Subcutaneous abdominal adipose tissue (tissue), 5 donors: ENCODE results near the gene DSCAML1.

Experiments
- H3K27ac ChIP-seq: one replicate; pipeline ENCODE4 v1.7.0; 2013; ENCODE audit warnings: low read depth, mild to moderate bottlenecking, inconsistent platforms, low read length, moderate library complexity
- H3K27me3 ChIP-seq, 5 donors: one replicate each; pipeline ENCODE4 v1.7.0; 2013; ENCODE audit warnings: low read length in 5 of 5, inconsistent platforms in 1 of 5; ENCODE audit not compliant: control insufficient read depth in 5 of 5, insufficient read depth in 4 of 5
- H3K36me3 ChIP-seq, 5 donors: one replicate each; pipeline ENCODE4 v1.7.0; 2013; ENCODE audit warnings: low read length in 5 of 5; ENCODE audit not compliant: control insufficient read depth in 5 of 5, insufficient read depth in 5 of 5
- H3K4me1 ChIP-seq, 5 donors: one replicate each; pipeline ENCODE4 v1.7.0; 2013; ENCODE audit warnings: low read length in 5 of 5, mild to moderate bottlenecking in 3 of 5, moderate library complexity in 1 of 5; ENCODE audit not compliant: control insufficient read depth in 5 of 5, insufficient read depth in 5 of 5
- H3K4me3 ChIP-seq, 5 donors: one replicate each; pipeline ENCODE4 v1.7.0; 2013; ENCODE audit warnings: low read length in 5 of 5, low read depth in 1 of 5
- H3K9ac ChIP-seq, 5 donors: one replicate each; pipeline ENCODE4 v1.7.0; 2013; ENCODE audit warnings: low read length in 5 of 5, mild to moderate bottlenecking in 4 of 5, moderate library complexity in 3 of 5
- H3K9me3 ChIP-seq, 5 donors: one replicate each; pipeline ENCODE4 v1.7.0; 2013; ENCODE audit warnings: low read length in 5 of 5; ENCODE audit not compliant: control insufficient read depth in 5 of 5
- donor health status: healthy.
- donor health status: healthy.
- donor health status: healthy.
- donor health status: healthy.
- donor health status: healthy.

Gene DSCAML1

DNA sequence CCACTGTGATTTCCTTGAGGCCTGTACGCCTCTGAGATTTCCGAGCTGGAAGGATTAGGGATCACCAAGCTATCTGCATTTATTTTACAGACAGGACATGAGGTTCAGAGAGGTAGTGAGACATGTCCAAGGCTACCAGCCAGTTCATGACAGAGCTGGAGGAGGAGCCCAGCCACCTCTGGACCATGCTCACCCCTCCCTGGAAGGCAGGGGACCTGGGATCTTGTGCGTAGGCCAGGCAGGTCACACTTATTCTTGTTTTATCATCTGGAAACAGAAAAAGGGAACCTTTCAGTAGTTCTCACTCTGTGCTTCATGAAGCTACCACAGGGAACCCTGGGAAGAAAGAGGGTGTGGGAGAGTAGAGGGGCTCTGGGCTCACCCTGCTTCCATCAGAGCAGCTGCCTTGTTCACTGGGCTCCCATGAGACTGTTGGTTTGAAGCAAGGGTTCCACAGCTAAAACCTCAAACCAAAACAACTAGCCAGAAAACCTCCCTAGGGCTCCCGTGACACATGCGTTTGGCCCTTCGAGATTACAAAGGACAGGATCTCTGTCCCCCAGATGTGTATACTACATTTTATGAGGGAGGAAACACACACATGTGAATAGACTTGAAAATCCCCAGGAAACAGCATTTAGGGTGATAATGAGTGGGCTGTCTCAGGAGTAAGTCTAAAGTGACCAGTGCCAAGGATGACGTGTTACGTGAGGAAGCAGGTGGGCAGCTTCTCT is 106.4 kb downstream of the DSCAML1 start:
- no peaks in the 10 kb centered on the region for H3K9me3 ChIP-seq
- H3K4me3 ChIP-seq = no peak overlapping the region
- no peaks in the 10 kb centered on the region for H3K36me3 ChIP-seq
- H3K27ac ChIP-seq = no peak overlapping the region
- H3K4me1 ChIP-seq = no peaks in the 10 kb centered on the region
- peaks cover 0 to 5% (median 0%) of the 10 kb centered on the region in 5 donors for H3K27me3 ChIP-seq
- no peak overlapping the region for H3K9ac ChIP-seq

DNA sequence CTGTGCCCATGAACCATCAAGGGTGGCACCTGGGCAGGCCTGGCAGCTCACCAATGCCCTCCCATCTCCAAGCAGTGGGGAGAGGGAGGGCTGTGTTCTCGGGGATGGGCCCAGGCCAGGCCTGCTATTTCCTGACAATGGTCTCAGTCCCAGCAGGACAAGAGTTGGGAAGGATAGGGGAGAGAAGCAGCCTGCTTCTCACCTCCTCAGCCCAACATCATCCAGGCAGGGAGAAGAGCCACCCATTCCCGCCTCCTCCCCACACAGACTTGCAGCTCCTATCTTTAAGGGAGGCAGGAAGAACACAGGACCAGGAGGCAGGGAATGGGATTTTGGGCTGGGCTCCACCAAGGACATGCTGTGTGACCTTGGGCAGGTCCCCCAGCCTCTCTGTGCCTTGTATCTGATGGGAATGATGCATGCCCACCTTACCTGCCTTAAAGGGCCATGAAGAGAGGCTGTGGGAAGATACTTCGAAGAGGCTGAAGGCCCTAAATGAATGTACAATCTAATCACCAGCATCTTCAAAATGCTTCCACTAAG is 108.7 kb downstream of the DSCAML1 start:
- Histone ChIP-seq H3K4me3 (no peak overlapping the region), H3K36me3 (no peaks in the 10 kb centered on the region), H3K4me1 (no peaks in the 10 kb centered on the region), H3K9me3 (no peaks in the 10 kb centered on the region), H3K27ac (no peak overlapping the region), H3K27me3 (peaks cover 0 to 5% (median 0%) of the 10 kb centered on the region in 5 donors), H3K9ac (no peak overlapping the region)

DNA sequence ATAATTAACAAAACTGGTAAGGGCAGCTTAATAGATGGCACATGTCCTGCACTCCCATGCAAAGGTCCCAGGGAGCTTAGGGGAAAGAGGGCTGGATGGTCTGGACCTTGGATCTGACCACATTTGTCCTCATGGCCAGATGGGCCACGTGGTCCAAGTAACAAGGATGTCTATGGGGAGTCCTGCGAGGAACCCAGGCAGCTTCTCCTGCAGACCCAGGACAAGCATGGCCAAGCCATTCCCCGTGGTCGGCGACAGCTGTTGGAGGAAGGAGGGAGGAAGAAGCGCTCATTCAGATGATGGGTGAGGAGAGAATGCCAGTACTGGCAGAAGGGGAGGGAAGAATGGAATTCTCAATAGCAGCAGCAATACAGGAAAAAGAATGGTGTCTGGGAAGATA is 109.2 kb downstream of the DSCAML1 start:
- Histone ChIP-seq H3K4me3 (no peak overlapping the region), H3K9me3 (no peaks in the 10 kb centered on the region), H3K4me1 (no peaks in the 10 kb centered on the region), H3K27me3 (peaks cover 0 to 5% (median 0%) of the 10 kb centered on the region in 5 donors), H3K27ac (no peak overlapping the region), H3K36me3 (no peaks in the 10 kb centered on the region), H3K9ac (no peak overlapping the region)

DNA sequence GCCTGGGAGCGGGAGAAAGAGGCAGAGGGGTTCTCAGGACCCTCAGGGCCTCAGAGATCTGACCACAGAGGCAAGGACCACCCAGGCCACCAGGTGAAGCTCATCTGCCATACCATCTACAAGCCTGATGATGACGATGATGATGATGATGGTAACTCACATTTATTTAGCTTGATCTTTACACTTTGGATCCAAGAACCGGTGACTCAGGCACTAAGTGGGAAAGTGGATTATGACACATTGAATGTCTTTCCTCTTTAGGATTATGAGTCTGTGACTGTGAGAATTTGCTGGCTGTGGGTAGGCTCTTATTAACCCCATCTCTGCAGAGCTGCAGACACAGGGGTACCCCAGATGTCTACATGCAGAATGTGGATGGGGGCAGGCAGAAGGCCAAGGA is 110.3 kb downstream of the DSCAML1 start:
- Histone ChIP-seq H3K27ac (no peak overlapping the region), H3K9me3 (no peaks in the 10 kb centered on the region), H3K4me3 (no peak overlapping the region), H3K9ac (no peak overlapping the region), H3K4me1 (no peaks in the 10 kb centered on the region), H3K36me3 (no peaks in the 10 kb centered on the region), H3K27me3 (peaks cover 0 to 5% (median 0%) of the 10 kb centered on the region in 5 donors)

DNA sequence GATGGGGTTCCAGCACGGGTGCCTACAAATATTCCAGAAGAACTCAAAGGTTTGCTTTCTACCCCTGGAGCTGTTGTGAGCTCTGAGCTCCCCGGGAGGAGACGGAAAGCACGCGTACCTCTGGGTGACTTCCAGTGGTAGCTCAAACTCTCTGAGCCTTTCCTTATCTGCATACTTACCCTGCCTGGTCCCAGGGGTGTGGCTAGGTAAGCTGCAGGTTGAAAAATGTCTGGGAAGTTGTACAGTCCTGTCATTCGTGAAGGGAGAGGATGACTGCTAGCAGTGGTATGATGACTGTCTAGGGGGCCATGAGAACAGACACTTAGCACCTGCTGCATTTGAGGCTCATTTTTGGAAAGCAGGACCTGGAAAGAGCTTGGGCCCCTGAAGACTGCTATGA is 111.5 kb downstream of the DSCAML1 start:
- Histone ChIP-seq H3K36me3 (no peaks in the 10 kb centered on the region), H3K4me3 (no peak overlapping the region)

DNA sequence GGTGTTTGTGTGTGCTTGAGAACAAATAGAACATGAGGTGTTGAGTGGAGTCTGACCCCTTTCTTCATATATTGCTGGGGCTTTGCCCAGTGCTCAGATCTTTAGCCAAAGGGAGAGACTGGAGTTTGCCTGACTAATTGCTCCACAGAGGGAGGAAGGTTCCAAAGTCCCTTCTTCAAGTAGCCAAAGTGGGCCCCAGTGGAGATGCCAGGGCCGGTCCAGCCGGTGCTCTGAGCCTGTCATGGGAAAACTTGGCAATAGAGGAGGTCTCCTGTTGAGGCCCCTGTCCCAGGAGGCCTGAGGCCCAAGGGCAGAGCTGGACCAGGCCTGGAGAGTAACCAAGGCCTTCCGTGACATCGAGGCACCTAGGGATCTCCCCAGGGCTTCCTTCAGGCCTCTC is 112.3 kb downstream of the DSCAML1 start:
- H3K4me1 ChIP-seq = no peaks in the 10 kb centered on the region
- no peak overlapping the region for H3K27ac ChIP-seq
- no peak overlapping the region for H3K4me3 ChIP-seq
- no peak overlapping the region for H3K9ac ChIP-seq
- H3K9me3 ChIP-seq = no peaks in the 10 kb centered on the region
- peaks cover 0 to 11% (median 0%) of the 10 kb centered on the region in 5 donors for H3K27me3 ChIP-seq
- H3K36me3 ChIP-seq = no peaks in the 10 kb centered on the region

More for the DNA sequence above, 111.5 kb downstream of the DSCAML1 start:
- Histone ChIP-seq H3K27me3 (peaks cover 0 to 6% (median 0%) of the 10 kb centered on the region in 5 donors), H3K4me1 (no peaks in the 10 kb centered on the region), H3K9me3 (no peaks in the 10 kb centered on the region), H3K27ac (no peak overlapping the region), H3K9ac (no peak overlapping the region)

DNA sequence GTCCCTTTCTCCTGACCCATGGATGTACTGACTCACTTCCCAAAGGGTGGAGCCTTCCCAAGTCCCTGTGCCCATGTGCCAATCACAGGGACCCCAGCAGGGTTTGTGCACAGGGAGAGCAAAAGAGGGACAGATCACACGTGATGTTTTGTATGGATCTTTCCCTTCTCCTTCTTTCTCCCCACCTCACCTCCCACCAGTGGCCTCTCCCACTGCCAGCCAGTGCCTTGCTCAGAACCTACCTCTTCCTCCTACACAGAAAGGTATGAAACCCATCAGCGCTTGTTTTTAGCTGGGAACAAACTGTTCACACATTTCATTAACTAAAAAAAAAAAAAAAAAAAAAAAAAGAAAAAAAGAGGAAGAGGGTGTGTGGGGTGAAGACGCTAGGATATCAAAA is 112.9 kb downstream of the DSCAML1 start:
- Histone ChIP-seq H3K4me1 (no peaks in the 10 kb centered on the region), H3K27me3 (peaks cover 0 to 11% (median 0%) of the 10 kb centered on the region in 5 donors), H3K27ac (no peak overlapping the region), H3K9ac (no peak overlapping the region), H3K9me3 (no peaks in the 10 kb centered on the region), H3K36me3 (no peaks in the 10 kb centered on the region), H3K4me3 (no peak overlapping the region)

DNA sequence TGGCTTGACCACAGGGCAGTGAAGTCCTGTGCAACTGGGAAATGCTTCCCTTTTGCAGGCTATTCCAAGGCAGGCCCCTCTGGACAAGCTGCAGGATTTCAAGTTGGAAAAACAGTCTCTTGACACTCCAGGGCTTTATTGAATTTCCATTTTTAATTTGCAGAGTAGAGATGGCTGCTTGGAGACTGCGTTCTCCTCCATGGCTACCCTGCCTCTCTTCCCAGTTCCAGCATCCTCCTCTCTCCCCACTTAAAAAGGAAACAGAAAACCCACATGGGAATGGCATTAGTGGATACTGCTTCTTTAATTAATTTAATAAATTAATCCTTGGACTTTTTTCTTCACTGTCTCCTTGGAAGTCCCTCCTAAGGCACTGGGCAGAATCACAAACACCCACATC is 115.6 kb downstream of the DSCAML1 start:
- H3K27ac ChIP-seq = no peak overlapping the region
- peaks cover 0 to 3% (median 0%) of the 10 kb centered on the region in 5 donors for H3K4me1 ChIP-seq
- no peak overlapping the region for H3K9ac ChIP-seq

DNA sequence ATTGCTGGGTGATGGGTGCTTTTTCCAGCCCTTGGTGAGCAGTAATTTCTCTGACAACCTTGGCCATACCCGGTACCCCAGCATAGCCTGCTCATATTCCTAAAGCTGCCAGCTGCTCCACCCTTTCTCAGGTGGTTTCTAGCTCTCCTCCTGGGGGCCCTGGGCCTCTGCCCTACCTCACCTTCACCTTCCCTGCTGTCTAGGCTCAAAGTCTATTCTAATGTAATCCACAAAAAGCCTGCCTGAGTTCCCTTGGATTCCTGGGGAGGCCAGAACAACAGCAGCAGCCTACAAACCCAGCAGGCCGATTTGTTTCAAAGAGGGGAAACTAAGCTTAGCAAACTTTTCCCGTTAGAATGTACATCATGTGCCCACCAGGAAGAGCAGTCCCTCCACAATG is 117.6 kb downstream of the DSCAML1 start:
- H3K27ac ChIP-seq = no peak overlapping the region
- no peak overlapping the region for H3K9ac ChIP-seq
- H3K4me1 ChIP-seq = peaks cover 0 to 3% (median 0%) of the 10 kb centered on the region in 5 donors
- no peaks in the 10 kb centered on the region for H3K36me3 ChIP-seq
- H3K4me3 ChIP-seq = no peak overlapping the region
- peaks cover 0 to 18% (median 3%) of the 10 kb centered on the region in 5 donors for H3K27me3 ChIP-seq
- no peaks in the 10 kb centered on the region for H3K9me3 ChIP-seq

More for the DNA sequence above, 115.6 kb downstream of the DSCAML1 start:
- Histone ChIP-seq H3K36me3 (no peaks in the 10 kb centered on the region), H3K9me3 (no peaks in the 10 kb centered on the region), H3K4me3 (no peak overlapping the region), H3K27me3 (peaks cover 0 to 16% (median 2%) of the 10 kb centered on the region in 5 donors)

DNA sequence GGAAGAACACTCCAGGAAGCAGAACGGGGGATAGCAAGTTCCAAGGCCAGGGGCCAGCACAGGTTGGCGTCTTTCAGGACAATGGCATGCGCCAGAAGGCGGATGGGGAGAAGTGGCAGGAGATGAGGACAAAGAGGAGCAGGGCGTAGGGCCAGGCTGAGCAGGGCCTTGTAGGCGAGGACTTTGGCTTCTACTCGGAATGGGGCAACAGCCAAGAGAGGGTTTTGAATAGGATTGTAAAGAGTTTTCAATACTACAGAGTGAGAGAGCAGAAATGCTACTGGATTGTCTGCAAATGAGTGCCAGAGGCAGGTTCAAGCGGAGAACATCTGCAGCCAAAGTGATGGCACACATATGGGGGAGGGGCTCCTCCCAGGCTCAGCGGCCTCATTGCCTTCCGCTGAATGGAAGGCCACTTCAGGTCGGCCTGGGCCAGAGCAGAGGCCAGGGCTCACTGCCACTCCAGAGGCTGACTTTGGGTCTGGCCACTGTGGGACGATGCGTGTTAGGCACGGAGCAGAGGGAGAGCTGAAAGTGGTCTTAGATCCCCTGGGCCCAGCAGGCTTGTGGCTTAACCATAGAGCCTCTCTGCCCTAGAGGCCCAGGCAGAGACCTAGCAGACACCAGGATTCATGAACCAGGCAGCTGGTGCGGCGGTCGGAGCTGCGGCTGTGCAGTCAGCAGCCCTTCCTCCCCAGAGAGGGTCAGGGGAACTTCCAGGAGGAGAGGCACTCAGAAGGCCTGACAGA is 118.2 kb downstream of the DSCAML1 start:
- H3K9ac ChIP-seq = no peak overlapping the region
- H3K27ac ChIP-seq = no peak overlapping the region
- no peaks in the 10 kb centered on the region for H3K9me3 ChIP-seq
- no peak overlapping the region for H3K4me3 ChIP-seq
- peaks cover 0 to 20% (median 3%) of the 10 kb centered on the region in 5 donors for H3K27me3 ChIP-seq
- peaks cover 0 to 3% (median 0%) of the 10 kb centered on the region in 5 donors for H3K4me1 ChIP-seq
- no peaks in the 10 kb centered on the region for H3K36me3 ChIP-seq
